NCI-H1930 (cell line): ENCODE data around the gene AKR1D1.
A peak's percentile ranks its signal among the peaks of the same experiment; 100 is the strongest.
"Not testable (repeated sequence)": the region's sequence is repeated elsewhere in the genome, so short reads cannot be mapped to it uniquely, and the experiment has no call there.

Experiments used
- DNase-seq, 2 experiments: peaks; one replicate each; lab custom pipeline; 2025; lab: John Stamatoyannopoulos, UW

AKR1D1 gene

DNA sequence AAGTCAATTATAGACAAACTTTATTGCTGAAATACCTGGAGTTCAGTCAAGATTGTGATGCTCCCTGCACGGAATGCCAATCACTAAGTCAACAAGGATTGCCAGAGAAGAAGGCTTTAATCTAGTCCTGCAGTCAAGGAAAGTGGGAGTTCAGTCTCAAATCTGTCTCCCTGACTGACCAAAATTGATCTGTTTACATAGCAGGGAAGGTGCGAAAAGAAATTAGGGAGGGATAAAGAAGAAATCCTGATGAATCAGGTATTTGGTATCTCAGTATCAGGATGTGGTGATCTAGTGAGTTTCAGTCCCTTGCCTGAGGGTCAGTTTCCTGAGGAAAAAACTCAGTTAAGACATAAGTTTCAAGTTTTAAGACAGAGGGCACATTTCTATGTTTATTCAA is 2.1 kb upstream of the AKR1D1 start:
- DNase-seq = no peak

DNA sequence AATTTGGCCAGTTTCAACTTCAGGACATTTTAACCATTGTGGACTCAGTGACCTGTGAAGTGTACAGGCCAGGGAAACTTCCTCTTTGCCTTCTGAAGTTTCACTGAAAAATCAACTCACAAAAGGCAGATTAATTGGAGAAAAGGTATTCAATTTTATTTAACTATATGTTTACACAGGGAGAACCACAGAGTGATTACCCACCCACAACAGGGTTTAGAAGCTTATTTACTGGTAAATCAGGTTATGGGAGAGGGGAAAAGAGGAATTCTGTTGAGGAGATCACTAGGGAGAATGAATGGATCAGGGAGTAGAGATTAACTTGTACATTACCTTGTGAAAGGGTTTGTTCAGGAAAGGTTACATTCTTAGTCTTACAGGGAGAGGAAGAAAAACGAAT is 1.7 kb upstream of the AKR1D1 start:
- DNase-seq = no peak

DNA sequence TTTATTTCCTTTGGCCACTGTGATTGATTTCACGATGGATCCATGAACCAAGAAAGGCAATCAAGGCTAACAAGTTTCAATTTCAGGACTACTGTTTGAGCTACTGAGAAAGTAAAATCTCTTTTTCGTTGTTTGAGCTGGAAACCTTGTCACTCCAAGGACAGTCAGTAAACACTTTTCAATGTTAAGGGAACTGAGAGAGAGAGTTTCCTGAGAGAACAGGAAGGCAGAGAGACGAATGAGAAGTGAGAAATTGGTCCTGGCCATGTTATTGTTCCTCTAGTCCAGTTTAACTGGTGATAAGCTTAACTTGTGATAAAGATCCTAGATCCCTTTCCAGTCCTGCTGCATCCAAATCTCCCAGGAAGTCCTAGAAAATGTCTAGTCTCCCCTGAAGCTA is 909 bp upstream of the AKR1D1 start:
- no peak for DNase-seq

DNA sequence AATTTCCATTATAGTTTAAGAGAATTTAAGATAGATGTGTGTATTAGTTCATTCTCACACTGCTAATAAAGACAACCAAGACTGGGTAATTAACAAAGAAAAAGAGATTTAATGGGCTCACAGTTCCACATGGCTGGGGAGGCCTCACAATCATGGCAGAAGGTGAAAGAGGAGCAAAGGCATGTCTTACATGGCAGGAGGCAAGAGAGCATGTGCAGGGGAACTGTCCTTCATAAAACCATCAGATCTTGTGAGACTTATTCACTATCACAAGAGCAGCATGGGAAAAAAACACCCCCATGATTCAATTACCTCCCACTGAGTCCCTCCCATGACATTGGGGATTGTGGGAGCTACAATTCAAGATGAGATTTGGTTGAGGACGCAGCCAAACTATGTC is 473 bp upstream of the AKR1D1 start:
- DNase-seq = not testable (repeated sequence)

DNA sequence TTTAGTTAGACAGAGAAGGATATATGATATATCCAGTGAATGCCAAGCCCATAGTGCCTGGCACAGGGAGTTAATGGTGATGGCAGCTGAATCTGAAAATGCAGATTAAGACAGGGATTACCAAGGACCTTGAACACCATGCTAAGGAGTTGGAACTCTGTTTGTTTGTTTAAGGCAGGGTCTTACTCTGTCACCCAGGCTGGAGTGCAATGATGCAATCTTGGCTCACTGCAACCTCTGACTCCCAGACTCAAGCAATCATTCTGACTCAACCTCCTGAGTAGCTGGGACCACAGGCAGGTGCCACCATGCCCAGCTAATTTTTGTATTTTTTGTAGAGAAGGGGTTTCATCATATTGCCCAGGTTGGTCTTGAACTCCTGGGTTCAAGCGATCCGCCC is 1.6 kb downstream of the AKR1D1 start:
- no peak for DNase-seq

DNA sequence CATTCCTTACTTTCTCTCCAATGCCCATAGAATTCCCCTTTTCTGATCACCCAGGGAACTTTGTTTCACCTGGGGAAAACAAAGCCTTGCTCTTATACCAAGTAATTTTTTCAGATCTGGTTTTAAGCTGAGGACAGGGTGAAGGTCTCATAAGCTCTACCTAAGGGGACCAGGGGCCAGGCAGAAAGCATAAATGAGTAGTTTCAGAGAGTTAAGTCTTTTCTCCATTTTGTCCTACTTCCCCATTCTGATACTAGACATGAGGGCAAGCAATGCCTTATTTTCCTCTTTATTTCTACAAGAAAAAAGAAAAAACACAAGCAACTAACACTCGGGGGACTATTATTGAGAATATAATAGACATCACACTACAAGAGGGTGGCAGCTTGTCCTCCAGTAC is 2.9 kb downstream of the AKR1D1 start:
- no peak for DNase-seq

DNA sequence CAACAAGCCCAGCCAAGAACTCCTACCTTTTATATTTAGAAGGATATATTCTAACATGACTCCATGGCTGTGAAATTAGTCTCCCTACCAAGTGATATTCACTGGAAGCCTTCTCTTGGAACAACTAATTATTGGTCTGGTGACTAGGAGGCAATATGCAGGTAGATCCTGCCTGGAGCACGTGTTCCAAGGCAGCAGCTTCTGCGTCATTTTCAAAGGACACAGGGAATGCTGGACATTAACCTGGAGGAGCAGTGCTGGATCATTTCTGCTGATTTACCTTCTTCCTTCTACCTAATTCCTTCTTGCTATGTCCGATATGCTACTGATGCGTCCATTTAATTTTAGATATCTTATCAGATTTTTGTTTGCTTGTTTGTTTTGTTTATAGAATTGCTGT is 5.6 kb downstream of the AKR1D1 start:
- no peak for DNase-seq

DNA sequence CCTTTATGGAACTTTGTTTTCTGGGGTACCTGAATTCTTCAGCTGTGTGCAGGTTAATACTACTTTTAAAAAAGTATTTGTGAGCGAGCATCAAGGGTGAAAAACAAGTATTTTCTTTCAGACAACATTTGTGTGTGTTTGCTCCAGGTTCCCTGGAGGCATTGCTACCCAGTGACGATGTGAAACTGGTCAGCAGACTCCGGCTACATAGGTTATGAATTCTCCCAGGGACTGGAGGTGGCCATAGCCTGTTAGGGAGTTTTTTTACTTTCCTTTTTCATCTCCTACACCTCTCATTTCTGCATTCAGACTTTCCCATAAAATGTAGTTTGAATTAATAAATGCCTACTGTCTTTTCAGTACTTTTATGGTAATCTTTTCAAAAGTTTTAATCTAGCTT is 7.6 kb downstream of the AKR1D1 start:
- no peak for DNase-seq

DNA sequence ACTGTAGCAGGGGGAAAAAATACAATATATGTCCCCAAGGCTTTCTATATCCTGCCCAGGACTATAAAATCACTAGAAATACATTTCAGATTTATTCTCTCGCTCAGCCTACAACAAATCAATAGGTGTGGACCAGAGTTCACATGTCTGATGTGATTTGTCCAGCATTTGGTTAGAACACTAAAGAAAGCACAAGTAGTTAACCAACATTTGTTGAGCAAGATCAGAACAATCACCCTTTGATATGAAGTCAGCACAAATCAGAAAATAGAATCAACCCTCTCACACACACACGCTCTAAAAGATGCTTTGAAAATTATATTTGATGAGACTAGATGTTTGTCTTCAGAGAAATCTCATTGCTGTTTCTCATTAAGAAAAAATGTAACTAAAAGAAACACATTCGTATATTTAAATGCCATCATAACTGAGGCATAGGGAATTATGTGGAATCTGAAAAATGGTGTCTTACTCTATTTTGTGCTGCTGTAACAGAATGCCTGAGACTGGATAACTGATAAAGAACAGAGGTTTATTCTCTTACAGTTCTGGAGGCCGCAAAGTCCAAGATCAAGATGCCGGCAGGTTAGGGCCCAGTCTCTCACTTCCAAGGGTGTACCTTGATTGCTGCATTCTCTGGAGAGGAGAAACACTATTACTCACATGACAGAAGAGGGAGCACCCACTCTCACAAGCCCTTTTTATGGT is 10.5 kb downstream of the AKR1D1 start:
- DNase-seq = no peak

DNA sequence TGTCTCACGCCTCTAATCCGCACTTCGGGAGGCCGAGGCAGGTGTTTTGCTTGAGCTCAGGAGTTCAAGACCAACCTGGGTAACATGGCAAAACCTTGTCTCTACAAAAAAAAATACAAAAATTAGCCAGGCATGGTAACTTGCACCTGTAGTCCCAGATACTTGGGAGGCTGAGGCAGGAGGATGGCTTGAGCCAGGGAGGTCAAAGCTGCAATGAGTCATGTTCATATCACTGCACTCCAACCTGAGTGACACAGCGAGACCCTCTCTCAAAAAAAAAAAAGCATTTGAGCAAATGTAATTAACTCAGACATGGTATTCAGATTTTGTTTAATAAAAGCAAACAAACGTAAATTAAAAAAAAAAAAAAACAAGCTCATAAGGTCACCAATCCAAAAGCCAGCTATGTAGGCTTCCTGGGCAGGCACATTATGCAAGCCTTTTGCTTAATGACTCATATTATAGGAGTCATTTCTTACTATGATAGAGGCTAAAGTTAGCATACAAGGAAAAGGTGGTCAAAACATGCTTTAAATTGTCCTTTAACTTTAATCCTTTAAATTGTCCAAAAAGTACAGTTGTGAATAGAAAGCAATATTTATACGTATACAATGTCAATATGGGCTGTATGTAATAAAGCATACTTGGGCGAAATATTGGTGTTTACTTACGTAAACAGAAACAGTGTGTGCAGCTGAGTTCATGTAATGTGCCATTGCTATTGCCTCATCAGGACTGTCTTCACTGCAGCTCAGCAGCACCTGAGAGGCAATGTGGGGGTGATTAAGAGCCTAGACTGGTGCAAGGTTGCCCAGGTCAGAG is 13.0 kb downstream of the AKR1D1 start:
- peak in 1 of 2 experiments; percentile 40 for DNase-seq

DNA sequence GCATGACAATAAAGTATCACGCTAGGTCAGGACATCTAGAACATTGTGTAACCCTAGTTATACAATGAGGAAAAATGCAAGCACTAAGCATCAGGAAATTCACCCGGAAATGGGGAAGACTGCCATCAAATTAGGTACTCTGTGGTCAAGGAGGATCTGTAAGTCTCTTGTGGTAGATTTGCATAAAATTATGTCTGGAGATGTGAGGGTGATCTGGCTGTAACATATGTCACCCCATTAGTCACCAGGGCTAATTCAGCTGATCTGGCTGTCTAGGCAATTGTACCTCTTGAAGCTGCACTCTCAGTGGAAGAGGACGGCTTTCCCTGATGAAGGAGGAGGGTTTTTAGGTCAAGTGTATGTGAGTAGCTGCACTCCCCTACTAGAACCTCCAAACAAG is 14.8 kb downstream of the AKR1D1 start:
- DNase-seq = no peak

DNA sequence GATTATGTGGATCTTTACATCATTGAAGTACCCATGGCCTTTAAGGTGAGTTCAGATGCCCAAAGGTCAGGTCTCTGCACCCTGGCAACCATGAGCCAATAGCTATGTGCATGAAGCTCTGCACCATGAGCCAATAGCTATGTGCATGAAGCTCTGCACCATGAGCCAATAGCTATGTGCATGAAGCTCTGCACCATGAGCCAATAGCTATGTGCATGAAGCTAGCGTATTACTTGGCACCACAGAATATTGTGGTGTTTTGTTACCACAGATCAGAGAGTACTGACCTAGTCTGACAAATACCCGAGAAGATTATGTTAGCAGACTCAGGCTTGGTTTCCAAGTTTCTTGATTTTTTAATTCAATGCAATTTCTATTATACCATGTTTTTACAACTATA is 15.6 kb downstream of the AKR1D1 start:
- not testable (repeated sequence) for DNase-seq

DNA sequence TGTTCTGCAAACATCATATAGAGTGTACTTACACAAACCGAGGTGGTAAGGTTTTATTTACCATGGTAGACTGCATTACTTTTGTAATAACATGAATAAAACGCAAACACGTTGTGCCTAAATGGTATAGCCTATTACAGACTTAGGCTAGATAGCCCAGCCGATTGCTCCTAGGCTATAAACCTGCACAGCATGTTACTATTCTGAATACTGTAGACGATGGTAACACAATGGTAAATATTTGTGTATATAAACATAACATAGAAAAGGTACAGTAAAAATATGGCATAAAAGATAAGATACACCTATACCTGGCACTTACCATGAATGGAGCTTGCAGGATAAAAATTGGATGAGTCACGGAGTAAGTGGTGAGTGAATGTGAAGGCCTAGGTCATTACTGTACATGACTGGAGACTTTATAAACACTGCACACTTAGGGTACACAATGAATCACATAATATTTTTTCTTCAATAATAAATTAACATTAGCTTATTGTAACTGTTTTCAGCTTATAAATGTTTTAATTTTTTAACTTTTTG is 16.3 kb downstream of the AKR1D1 start:
- DNase-seq = peak in 1 of 2 experiments; percentile 22

DNA sequence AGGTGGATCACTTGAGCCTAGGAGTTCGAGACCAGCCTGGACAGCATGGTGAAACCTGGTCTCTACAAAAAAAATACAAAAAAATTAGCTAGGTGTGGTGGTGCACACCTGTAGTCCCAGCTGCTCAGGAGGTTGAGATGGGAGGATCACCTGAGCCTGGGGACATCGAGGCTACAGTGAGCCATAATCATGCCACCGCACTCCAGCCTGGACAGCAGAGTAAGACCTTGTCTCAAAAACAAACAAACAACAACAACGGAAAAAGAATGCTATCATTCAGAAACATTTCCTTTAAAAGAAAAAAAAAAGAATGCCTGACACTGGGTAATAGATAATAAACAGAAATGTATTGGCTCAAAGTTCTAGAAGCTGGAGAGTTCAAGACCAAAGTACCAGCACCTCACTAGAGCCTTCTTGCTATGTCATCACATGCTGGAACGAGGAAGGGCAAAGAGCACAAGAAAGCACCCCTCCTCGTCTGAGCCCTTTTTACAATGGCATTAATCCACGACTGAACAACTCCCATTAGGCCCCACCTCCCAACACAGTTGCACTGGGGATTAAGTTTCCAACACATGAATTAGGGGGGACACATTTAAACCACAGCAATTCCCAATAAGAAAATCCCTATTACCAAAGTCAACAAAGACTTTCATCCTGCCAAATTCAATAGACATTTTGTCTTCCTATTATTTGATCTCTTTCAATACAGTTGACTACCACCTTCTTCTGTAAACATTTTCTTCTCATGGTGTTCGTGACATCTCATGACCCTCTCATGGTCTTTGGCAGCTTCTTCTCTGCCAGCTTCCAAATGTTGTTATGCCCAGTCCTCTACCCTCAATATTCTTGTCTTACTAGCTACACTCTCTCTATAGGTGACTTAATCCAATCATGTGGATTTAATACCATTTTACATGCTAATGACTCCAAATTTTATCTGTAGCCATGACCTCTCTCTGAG is 20.0 kb downstream of the AKR1D1 start:
- no peak for DNase-seq

DNA sequence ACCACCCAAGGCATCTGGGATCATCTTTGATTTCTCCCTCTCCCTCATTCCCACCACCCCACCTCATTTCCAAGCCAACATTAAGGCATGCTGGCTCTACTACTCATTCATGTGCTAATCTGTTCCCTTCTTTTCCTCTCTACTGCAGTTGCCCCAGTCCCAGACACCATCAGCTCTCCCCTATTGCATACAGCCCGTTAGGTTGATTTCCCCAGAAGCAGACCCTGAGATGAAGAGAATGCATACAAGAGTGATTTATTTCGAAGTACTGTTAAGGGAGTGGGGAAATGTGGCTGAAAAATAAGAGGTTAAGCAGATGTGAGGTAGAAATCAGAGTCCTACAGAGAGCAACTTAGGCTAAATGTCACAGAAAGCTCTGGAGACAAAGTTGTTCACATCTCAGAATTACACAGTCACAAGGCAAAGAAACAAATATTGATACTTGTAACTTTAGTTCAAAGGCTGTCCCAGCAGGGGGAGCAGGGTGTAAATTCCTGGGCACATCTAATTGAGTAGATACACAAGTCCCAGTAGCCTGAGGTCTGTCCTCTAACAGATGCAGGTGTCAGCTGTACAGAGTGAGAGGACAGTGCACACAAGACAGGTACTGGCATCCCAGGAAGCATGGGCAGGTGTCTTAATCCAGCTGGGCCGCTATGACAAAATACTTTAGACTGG is 20.9 kb downstream of the AKR1D1 start:
- DNase-seq = no peak

DNA sequence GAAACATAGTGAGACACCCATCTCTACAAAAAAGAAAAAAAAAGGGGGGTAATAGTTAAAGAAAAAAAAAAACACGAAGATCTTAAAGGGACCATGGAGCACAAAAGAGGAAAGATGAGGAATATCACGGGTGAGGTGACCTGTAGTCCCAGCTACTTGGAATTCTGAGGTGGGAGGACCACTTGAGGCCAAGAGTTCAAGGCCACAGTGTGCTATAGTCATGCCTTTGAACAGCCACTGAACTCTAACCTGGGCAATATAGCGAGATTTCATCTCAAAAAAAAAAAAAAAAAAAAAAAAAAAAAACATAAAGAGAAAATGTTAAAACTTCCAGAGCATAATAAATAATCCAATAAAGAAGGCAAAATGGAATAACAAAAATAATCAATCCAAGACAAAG is 23.6 kb downstream of the AKR1D1 start:
- no peak for DNase-seq

DNA sequence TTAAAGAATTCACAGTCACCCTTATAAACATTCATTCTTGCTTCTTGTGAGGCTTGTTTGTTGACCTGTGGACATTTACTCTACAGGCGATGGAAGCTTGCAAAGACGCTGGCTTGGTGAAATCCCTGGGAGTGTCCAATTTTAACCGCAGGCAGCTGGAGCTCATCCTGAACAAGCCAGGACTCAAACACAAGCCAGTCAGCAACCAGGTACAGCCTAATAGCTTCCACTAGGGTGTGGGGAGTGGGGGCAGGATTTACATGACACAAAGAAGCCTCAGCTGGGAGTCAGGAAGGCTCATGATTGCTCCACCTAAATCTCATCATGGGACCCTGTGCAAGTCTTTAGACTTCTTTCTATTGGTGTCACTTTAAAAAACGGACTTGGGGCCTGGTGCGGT is 29.0 kb downstream of the AKR1D1 start:
- no peak for DNase-seq

DNA sequence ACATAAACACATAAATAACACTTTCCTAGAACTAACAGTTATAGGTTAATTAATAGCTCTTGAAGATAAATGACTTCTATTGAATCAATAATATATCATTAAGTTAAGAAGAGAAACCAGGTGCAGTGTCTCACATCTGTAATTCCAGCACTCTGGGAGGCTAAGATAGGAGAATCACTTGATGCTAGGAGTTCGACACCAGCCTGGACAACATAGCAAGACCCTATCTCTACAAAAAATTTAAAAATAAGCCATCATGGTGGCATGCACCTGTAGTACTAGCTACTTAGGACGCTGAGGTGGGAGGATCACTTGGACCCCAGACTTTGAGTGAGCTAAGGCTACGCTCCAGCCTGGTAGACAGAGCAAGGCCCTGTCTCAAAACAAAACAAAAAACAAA is 38.8 kb downstream of the AKR1D1 start:
- DNase-seq = no peak

DNA sequence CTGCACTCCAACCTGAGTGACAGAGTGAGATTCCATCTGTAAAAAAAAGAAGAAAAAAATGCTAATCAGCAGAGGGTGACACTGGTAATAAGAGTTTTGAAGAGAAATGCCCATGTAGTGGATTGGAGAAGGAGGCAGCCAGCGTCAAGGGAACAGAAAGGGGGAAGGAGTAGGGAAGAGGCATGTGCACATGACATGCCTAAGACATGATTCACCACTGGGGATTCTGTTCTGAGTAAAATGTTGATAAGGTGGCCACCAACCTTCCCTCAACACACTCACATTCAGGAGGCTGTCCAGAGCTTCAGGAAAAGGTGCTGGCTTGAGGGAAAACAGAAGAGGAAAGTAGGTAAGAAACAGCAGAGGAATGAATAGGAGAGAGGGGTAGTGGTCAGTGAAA is 39.9 kb downstream of the AKR1D1 start:
- DNase-seq = no peak

DNA sequence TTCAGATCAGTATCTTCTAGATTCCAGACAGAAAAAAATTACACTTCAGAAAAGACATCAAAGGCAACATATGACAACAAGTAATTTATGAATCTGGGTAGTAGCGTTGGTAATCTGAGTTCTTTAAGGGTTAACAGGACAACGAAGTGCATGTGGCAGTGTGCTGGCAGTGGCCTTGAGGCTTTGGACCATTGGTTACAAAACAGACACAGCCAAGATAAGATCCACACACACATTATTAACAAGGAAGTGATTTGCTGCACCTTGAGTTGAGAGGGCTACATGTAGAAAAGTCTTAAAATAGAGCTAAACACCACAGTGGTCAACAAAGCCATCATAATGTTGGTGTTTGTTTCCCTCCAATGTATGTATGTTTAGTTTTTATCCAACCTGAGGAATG is 40.6 kb downstream of the AKR1D1 start:
- DNase-seq = no peak

DNA sequence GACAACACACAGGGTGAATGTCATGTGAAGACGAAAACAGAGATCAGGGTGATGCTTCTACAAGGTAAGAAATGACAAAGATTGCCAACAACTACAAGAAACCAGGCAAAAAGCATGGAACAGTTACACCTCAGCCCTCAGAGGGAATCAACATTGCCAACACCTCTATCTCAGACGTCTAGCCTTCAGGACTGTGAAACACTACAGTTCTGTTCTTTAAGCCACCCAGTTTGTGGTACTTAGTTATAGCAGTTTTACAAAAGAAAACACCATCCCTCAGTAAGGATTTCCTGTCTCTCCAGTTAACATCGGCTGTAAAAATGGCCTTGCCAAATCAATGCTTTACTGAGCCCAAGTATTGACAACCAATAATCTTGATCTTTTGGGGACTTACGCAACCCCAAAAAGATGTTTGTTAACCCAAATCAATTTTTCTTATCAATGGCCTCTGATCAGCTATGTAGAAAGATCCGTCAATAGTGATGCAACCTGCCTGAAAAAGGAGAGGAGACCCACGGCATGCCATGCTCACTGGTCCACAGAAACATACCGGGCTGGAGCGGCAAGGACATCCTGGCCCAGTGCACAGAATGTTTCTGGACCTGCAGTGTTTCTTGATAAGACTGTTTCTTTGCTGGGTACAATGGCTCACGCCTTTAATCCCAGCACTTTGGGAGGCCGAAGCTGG is 44.0 kb downstream of the AKR1D1 start:
- no peak for DNase-seq
